ENCODE results near the gene MAPKAPK5. TPM values are rescaled to one million over a fixed set of nuclear protein-coding genes. Genes with fewer than 3 reads are reported as not detected.

The MAPKAPK5 gene
- total and polyA plus RNA-seq, 9 of the 15 experiments (the other 6 are each of a cell fraction or from before 2014, with no cell fraction given): 11.6 to 72.1 (median 60.4) TPM

DNA sequence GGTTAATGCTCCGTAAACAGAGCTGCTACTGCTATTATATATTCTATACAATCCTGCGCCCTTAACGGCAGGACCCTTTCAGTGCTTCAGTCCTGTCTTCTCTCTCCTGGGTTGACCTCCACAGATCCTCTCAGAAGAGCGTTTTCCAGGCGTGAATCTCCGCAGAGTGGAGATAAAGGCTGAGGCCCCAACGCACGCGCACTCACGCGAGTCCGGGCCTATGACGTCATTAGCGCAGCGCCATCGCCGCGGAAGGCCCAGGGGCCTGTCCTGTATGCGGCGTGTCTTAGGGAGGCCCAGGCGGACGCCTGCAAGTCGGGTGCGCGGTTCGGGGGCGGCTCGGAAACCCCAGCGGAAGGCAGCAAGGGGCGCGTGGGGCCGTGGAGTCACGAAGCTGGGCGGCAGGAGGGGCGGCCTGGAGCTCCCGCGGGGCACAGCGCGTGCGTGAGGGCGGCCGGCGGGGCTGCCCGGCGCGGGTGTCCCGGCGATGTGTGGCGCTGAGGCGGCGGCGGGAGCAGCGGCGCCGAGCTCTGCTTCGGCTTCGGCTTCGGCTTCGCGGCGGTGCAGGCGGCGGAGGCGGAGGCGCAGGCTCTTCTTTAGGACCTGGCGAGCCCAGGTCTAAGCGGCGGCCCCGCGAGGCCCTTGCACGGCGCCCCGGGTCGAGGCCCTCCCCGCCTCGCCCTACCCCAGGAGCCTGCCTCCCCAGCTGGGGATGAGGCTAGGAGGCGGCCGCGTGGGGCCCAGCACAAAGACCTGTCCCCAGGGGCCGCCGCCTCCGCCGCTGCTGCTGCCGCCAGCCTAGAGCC, at the start of gene MAPKAPK5 (continued):
- TF ChIP-seq ZNF274 (IDR thresholded peaks at IDR 0.05; ENCODE audit: borderline replicate concordance, low read depth, low read length): no peak
- no peak for TF ChIP-seq POLR2AphosphoS2 (IDR thresholded peaks at IDR 0.05; ENCODE audit: low read length)
- TF ChIP-seq DIDO1 (tag; IDR thresholded peaks at IDR 0.05; ENCODE audit: low read depth): peak; percentile 100
- TF ChIP-seq MTA1 (IDR thresholded peaks at IDR 0.05; ENCODE audit: borderline replicate concordance): peak; percentile 100
- TF ChIP-seq, protein P1, sequence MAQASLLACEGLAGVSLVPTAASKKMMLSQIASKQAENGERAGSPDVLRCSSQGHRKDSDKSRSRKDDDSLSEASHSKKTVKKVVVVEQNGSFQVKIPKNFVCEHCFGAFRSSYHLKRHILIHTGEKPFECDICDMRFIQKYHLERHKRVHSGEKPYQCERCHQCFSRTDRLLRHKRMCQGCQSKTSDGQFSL (CRISPR knock-in tag; IDR thresholded peaks at IDR 0.05): peak; percentile 4; the same call in 1 of the 2 replicates
- TF ChIP-seq, protein P1 (tag; IDR thresholded peaks at IDR 0.05): no peak
- TF ChIP-seq, protein P2, sequence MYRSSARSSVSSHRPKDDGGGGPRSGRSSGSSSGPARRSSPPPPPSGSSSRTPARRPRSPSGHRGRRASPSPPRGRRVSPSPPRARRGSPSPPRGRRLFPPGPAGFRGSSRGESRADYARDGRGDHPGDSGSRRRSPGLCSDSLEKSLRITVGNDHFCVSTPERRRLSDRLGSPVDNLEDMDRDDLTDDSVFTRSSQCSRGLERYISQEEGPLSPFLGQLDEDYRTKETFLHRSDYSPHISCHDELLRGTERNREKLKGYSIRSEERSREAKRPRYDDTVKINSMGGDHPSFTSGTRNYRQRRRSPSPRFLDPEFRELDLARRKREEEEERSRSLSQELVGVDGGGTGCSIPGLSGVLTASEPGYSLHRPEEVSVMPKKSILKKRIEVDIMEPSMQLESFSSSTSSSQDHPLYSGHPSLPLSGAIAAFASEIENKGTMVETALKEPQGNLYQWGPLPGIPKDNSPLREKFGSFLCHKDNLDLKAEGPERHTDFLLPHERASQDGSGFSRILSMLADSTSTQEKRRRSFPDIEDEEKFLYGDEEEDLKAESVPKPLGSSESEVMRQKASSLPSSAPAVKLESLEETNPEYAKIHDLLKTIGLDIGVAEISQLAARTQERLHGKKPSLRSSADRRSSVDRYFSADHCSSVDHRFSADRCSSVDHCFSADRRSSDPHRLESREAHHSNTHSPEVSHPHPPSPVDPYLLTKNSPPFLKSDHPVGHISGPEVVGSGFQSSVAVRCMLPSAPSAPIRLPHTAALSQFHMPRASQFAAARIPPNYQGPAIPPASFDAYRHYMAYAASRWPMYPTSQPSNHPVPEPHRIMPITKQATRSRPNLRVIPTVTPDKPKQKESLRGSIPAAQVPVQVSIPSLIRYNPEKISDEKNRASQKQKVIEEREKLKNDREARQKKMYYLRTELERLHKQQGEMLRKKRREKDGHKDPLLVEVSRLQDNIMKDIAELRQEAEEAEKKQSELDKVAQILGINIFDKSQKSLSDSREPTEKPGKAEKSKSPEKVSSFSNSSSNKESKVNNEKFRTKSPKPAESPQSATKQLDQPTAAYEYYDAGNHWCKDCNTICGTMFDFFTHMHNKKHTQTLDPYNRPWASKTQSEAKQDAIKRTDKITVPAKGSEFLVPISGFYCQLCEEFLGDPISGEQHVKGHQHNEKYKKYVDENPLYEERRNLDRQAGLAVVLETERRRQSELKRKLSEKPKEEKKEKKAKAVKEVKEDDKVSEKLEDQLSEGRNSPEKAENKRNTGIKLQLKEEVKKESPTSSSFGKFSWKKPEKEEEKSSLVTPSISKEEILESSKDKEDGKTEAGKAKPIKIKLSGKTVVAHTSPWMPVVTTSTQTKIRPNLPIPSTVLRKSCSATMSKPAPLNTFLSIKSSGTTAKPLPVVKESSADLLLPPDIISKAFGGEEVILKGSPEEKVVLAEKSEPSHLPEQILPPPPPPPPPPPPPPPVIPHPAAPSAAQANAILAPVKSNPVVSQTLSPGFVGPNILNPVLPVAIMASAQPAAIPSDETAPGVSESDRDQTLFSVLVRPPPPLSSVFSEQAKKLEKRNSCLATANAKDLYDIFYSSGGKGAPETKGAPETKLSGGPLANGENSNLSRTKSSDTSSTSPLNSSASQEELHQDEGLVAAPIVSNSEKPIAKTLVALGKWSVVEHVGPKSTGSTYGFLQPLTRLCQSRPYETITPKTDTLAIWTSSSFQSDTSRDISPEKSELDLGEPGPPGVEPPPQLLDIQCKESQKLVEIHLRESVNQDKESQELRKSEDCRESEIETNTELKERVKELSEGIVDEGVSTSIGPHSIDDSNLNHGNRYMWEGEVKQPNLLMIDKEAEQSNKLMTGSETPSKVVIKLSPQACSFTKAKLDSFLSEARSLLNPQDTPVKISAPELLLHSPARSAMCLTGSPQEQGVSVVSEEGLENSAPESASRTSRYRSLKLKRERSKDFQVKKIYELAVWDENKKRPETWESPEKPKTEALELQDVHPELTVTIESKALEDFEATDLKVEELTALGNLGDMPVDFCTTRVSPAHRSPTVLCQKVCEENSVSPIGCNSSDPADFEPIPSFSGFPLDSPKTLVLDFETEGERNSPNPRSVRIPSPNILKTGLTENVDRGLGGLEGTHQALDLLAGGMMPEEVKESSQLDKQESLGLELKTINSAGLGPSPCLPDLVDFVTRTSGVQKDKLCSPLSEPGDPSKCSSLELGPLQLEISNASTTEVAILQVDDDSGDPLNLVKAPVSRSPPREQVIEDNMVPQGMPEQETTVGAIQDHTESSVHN (IDR thresholded peaks at IDR 0.05; ENCODE audit: borderline replicate concordance in 1 of 2, low read depth in 1 of 2): no peak
- no peak for TF ChIP-seq NFATC3 (IDR thresholded peaks at IDR 0.05)
- TF ChIP-seq EHMT2 (IDR thresholded peaks at IDR 0.05): no peak
- TF ChIP-seq KAT7 (CRISPR knock-in tag; IDR thresholded peaks at IDR 0.05; ENCODE audit: borderline replicate concordance): peak; percentile 96; the same call in 1 of the 2 replicates
- TF ChIP-seq CBX2 (IDR thresholded peaks at IDR 0.05; ENCODE audit: insufficient read depth, low read length, poor library complexity, severe bottlenecking): no peak
- TF ChIP-seq, protein P3, sequence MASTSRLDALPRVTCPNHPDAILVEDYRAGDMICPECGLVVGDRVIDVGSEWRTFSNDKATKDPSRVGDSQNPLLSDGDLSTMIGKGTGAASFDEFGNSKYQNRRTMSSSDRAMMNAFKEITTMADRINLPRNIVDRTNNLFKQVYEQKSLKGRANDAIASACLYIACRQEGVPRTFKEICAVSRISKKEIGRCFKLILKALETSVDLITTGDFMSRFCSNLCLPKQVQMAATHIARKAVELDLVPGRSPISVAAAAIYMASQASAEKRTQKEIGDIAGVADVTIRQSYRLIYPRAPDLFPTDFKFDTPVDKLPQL (IDR thresholded peaks at IDR 0.05; ENCODE audit: extremely low read depth, insufficient read length): no peak
- no peak for TF ChIP-seq ZEB2 (IDR thresholded peaks at IDR 0.05)
- peak; percentile 95 for TF ChIP-seq NEUROD1 (IDR thresholded peaks at IDR 0.05; ENCODE audit: borderline replicate concordance, low read depth, low read length, partially characterized antibody)
- TF ChIP-seq ZNF445 (CRISPR knock-in tag; IDR thresholded peaks at IDR 0.05; ENCODE audit: low read depth): no peak
- TF ChIP-seq, protein P4, sequence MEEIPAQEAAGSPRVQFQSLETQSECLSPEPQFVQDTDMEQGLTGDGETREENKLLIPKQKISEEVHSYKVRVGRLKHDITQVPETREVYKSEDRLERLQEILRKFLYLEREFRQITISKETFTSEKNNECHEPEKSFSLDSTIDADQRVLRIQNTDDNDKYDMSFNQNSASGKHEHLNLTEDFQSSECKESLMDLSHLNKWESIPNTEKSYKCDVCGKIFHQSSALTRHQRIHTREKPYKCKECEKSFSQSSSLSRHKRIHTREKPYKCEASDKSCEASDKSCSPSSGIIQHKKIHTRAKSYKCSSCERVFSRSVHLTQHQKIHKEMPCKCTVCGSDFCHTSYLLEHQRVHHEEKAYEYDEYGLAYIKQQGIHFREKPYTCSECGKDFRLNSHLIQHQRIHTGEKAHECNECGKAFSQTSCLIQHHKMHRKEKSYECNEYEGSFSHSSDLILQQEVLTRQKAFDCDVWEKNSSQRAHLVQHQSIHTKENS (CRISPR knock-in tag; IDR thresholded peaks at IDR 0.05): no peak
